Gastroesophageal sphincter (tissue), 4 donors: ENCODE measurements around the gene MSMB. TPM values are rescaled to one million over a fixed set of nuclear protein-coding genes. Genes with fewer than 3 reads are reported as not detected.
A peak's percentile ranks its signal among the peaks of the same experiment; 100 is the strongest.

Experiments
- ATAC-seq: fragments of 150-250 bp; one replicate; pipeline ENCODE4 v1.9.1; 2016; ENCODE audit warnings: mild to moderate bottlenecking, moderate library complexity
- H3K27ac ChIP-seq, 4 donors: fragments of 200-600 bp; sonication (generic) in 3 of 4; 1 replicate in 3 of 4; 2 replicates in 1 of 4; pipeline ENCODE4 v1.5.1; 2016 to 2019
- H3K27me3 ChIP-seq: fragments of 200-600 bp; sonication (generic); one replicate; pipeline ENCODE4 v1.5.1; 2019
- H3K36me3 ChIP-seq, 2 donors: fragments of 200-600 bp; sonication (generic); one replicate each; pipeline ENCODE4 v1.5.1; 2019; ENCODE audit warnings: control low read depth in 1 of 2
- H3K4me1 ChIP-seq, 3 donors: fragments of 200-600 bp; sonication (generic); 1 replicate in 2 of 3; 2 replicates in 1 of 3; pipeline ENCODE4 v1.5.1; 2016 to 2019; ENCODE audit warnings: control low read depth in 2 of 3
- H3K4me3 ChIP-seq, 2 donors: fragments of 200-600 bp; sonication (generic); one replicate each; pipeline ENCODE4 v1.5.1; 2019; ENCODE audit warnings: mild to moderate bottlenecking in 1 of 2, moderate library complexity in 1 of 2
- H3K9me3 ChIP-seq, 3 donors: fragments of 200-600 bp; sonication (generic); one replicate each; pipeline ENCODE4 v1.5.1; 2017 to 2019; ENCODE audit warnings: control low read depth in 2 of 3
- EP300 ChIP-seq: sonication (generic); formaldehyde crosslinking; IDR thresholded peaks from one replicate; pipeline ENCODE4 v1.6.1; 2017; ENCODE audit warnings: antibody characterized with exemption, mild to moderate bottlenecking
- POLR2A ChIP-seq, 2 donors: fragments of 450-650 bp; IDR thresholded peaks; one replicate each; pipeline ENCODE4 v1.6.1; 2017; ENCODE audit warnings: antibody characterized with exemption in 2 of 2, mild to moderate bottlenecking in 2 of 2, moderate library complexity in 1 of 2
- POLR2AphosphoS5 ChIP-seq: sonication (generic); formaldehyde crosslinking; IDR thresholded peaks from one replicate; pipeline ENCODE4 v1.6.1; 2017; ENCODE audit warnings: antibody characterized with exemption
- WGBS, 2 donors: methylation state at CpG; one replicate each; pipeline ENCODE4 v1.1.5; 2018; ENCODE audit warnings: low coverage in 1 of 2; 5-methylcytosine and 5-hydroxymethylcytosine counted together
- total RNA-seq, 4 donors: library from RNA; depleted of rRNA; stranded (reverse); fragments of >200 nt; gene quantifications; one replicate each; pipeline ENCODE4 v1.1.0, GENCODE V29; 2016
- TF ChIP-seq, protein P1 (sequence below), 4 experiments: fragments of 200-600 bp in 2 of 4; fragments of 450-650 bp in 2 of 4; sonication (generic) in 1 of 4; IDR thresholded peaks; one replicate each; pipeline ENCODE4 v1.5.1; 2017 to 2019; ENCODE audit warnings: antibody characterized with exemption in 4 of 4, mild to moderate bottlenecking in 2 of 4, moderate library complexity in 2 of 4

The MSMB gene
- total RNA-seq, 4 donors from 2014 or later = 5.7 TPM; not detected in 3

DNA sequence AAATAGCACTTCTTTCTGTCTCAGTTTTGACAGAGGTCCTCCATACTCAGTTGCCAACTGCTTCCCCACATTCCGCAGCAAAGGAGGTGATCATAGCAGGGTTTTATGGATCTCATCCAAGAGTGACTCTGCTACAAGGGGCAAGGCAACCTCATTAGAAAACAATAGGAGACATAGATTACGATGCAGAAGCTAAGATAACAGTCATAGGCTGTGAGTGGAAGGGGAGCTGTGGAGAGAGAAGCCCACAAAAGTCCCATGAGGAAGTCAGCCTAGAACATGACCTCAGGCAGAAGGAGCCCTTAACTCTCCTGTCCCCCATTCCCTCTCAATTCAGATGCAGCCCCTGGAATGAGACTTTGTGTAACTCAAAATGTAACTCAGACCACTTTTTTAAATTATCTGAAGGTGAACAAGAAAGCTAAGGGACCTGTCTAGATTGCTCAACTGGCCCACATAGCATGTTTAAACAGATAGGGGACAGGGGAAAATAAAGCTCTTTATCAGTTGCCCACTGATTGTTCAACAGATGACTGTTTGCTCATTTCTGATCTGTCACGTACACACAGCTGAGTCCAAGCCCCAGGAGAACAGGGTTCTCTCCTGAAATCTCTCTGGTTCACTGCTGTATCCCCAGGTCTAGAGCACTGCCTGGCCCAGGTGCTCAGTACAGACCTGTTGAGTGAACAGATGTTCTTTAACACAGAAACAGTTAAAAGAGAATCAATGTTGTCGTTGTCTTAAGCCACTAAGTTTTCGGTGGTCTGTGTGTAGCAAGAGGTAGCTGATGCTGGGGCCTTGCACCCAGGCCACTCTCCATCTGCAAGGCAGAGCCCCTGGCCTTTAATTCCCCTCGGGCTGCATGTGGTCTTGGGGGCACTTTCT is 14.2 kb downstream of the MSMB start:
- no peak for TF ChIP-seq EP300
- no peak for TF ChIP-seq POLR2A (IDR thresholded peaks at IDR 0.05)
- TF ChIP-seq, protein P1, sequence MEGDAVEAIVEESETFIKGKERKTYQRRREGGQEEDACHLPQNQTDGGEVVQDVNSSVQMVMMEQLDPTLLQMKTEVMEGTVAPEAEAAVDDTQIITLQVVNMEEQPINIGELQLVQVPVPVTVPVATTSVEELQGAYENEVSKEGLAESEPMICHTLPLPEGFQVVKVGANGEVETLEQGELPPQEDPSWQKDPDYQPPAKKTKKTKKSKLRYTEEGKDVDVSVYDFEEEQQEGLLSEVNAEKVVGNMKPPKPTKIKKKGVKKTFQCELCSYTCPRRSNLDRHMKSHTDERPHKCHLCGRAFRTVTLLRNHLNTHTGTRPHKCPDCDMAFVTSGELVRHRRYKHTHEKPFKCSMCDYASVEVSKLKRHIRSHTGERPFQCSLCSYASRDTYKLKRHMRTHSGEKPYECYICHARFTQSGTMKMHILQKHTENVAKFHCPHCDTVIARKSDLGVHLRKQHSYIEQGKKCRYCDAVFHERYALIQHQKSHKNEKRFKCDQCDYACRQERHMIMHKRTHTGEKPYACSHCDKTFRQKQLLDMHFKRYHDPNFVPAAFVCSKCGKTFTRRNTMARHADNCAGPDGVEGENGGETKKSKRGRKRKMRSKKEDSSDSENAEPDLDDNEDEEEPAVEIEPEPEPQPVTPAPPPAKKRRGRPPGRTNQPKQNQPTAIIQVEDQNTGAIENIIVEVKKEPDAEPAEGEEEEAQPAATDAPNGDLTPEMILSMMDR (IDR thresholded peaks at IDR 0.05) = no peak
- TF ChIP-seq POLR2AphosphoS5 = no peak
- ATAC-seq = no peak
- H3K4me1 ChIP-seq = peaks cover 14 to 38% (median 24%) of the 10 kb centered on the region in 3 donors
- H3K36me3 ChIP-seq = no peaks in the 10 kb centered on the region
- H3K4me3 ChIP-seq = no peak overlapping the region
- H3K27me3 ChIP-seq = peaks cover 4% of the 10 kb centered on the region
- no peak overlapping the region for H3K27ac ChIP-seq
- 78 to 100% methylated on average over 2 to 4 of the region's 6 CpGs for WGBS, 2 donors
- no peaks in the 10 kb centered on the region for H3K9me3 ChIP-seq

DNA sequence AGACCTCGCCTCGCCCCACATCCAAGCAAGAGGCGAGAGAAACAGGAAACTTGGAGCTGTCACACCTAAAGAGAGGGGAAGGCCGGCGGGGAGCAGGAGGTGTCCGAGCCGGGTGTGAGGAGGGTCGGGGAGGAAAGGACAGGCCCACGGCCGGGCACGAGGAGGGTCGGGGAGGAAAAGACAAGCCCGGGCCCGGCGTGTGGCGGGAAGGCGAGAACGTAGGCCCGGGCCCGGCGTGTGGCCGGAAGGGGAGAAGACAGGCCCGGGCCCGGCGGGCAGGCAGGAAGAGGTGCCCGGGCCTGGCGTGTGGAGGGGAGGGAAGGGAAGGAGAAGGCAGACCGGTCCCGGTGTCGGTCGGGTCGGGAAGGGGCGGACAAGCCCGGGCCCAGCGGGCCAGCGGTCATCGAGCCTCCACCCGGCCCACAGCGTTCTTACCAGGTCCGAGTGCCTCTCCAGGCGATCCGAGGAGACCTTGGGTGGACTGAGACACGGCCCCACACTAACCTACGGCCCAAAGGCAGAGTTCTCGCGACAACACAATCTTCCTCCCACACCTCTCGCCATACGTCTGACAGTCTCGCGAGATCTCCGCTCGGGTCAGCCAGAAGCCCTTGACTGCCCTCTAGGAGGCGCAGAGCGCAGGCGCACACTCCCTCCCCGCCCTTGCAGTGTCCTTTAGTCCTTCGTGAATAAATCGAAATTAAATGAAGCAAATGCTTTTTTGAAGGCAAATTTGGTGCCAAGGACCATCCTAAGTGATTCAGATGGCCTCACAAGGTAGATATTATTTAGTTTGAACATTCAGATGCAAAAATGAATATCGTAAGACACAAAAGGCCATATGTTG is 15.8 kb downstream of the MSMB start, which contains the start of gene NCOA4:
TSS of gene NCOA4 (minus strand) at position 533 of the 847 bp plus-strand sequence. CDS start 13,943 bp downstream, outside the sequence.
- TF ChIP-seq, protein P1 (IDR thresholded peaks at IDR 0.05) = peak; percentile 71 to 82 (median 75)
- TF ChIP-seq POLR2AphosphoS5 (peak; percentile 58), POLR2A (IDR thresholded peaks at IDR 0.05) (peak; percentile 53), EP300 (no peak)
- Histone ChIP-seq H3K9me3 (no peaks in the 10 kb centered on the region), H3K4me3 (peak within 1 kb of the TSS; percentile 95 to 98), H3K27me3 (no peaks in the 10 kb centered on the region), H3K27ac (peak within 1 kb of the TSS; percentile 91 to 96 (median 93)), H3K4me1 (peaks cover 14 to 54% (median 36%) of the 10 kb centered on the region in 3 donors), H3K36me3 (no peaks in the 10 kb centered on the region)
- WGBS, 2 donors = 0 to 1% methylated on average over 44 to 48 of the region's 59 CpGs
- peak; percentile 98 for ATAC-seq

DNA sequence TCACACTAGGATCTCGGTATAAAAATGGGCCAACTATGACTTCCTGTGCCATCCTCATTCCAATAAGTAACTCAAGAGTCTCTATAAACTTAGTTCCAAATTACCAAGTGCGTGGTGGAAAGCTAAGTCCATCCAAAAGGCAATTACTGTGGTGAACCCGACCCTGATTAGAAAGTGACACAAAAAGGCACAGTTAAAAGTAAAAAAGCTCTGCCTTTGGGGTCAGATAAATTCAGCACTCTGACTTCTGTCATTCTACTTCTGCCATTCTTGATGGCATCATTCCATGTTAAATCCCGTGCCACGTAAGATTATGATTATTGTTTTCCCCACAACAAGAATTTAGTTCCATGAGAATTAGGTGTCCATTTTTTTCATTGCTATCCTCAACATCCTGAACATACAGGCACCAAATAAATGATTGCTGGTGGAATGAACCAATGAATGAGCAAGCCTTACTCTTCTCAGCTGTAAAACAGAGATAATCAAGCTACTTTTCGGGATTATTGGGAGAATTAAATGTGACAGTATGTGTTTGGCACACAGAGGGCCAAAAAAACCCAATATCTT is 16.5 kb downstream of the MSMB start:
- WGBS, 2 donors = 16 to 22% methylated on average over 6 of the region's 6 CpGs
- no peaks in the 10 kb centered on the region for H3K9me3 ChIP-seq
- H3K36me3 ChIP-seq = no peaks in the 10 kb centered on the region
- H3K4me1 ChIP-seq = peaks cover 19 to 62% (median 36%) of the 10 kb centered on the region in 3 donors
- no peak for TF ChIP-seq POLR2A (IDR thresholded peaks at IDR 0.05)
- H3K27me3 ChIP-seq = no peaks in the 10 kb centered on the region
- no peak for ATAC-seq
- peak overlapping the region; percentile 91 to 96 (median 93) for H3K27ac ChIP-seq
- peak overlapping the region; percentile 95 to 98 for H3K4me3 ChIP-seq

DNA sequence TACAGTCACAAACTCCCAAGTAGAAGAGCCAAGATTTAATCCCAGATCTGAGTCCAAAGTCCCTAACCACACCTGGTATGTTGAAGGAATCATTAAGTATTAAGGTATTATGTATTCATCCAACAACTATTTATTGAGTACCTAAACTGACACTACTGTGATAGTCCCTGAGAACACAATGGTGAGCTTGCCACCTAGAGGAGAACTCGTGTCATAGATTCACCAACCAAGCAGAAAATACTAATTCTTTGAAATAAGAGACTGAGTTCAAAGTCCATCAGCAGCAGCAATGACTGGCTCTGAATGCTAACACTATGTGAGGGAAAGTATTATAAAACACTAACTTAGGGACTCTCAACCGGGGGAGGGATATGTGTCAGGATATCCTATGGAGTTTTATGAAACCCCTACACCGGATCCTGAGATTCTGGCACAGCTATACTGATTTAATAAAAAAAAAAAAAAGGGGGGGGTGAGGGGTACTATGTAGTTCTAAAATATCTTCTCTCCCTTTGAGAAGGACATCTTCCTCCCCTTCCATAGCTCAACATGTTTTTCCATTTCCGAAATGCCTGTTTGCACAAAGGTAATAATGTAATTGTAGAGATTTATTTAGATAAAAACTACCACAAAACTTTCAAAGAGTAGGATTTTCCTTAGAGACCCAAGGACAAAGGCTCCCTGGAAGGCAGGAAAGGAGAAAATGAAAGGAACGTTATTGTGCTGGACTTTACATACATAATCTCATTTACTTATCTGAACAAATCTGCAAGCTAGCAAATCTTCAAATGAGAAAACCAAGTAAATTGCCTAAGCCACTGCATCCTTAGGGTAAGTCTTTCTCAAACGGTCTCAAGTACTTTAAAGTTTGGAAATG is 17.2 kb downstream of the MSMB start:
- Histone ChIP-seq H3K36me3 (no peaks in the 10 kb centered on the region), H3K9me3 (no peaks in the 10 kb centered on the region), H3K27me3 (no peaks in the 10 kb centered on the region), H3K4me3 (peak overlapping the region in 1 of 2 donors; percentile 95), H3K4me1 (peaks cover 21 to 69% (median 36%) of the 10 kb centered on the region in 3 donors), H3K27ac (peak overlapping the region in 3 of 4 donors; percentile 91 to 93 (median 93))
- TF ChIP-seq POLR2AphosphoS5 = no peak
- TF ChIP-seq POLR2A (IDR thresholded peaks at IDR 0.05) = no peak
- TF ChIP-seq EP300 = no peak
- TF ChIP-seq, protein P1 (IDR thresholded peaks at IDR 0.05) = peak; percentile 19 to 59 (median 36)
- ATAC-seq = no peak
- 12 to 21% methylated on average over 6 of the region's 6 CpGs for WGBS, 2 donors
